Measurements from ENCODE around the gene MAP7D3.

DNA sequence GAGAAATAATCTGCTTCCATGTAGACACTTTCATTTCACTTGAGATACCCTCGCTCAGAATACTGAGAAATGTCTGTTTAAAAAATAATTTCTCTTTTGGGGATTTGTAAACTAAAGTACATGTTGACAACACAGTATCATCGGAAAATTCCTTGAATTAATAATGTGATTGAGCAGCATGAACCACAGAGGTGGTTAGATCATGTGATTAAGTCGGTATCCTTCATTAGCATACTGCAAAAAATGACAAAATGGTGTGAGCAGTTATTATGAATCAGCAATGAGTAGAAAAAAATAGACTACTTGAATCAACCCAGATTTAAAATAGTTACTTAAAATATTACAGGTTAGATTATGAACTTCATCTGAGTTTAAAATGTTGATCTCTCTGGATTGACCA lies 14.1 kb downstream of the MAP7D3 start:
- TF ChIP-seq, protein P1, sequence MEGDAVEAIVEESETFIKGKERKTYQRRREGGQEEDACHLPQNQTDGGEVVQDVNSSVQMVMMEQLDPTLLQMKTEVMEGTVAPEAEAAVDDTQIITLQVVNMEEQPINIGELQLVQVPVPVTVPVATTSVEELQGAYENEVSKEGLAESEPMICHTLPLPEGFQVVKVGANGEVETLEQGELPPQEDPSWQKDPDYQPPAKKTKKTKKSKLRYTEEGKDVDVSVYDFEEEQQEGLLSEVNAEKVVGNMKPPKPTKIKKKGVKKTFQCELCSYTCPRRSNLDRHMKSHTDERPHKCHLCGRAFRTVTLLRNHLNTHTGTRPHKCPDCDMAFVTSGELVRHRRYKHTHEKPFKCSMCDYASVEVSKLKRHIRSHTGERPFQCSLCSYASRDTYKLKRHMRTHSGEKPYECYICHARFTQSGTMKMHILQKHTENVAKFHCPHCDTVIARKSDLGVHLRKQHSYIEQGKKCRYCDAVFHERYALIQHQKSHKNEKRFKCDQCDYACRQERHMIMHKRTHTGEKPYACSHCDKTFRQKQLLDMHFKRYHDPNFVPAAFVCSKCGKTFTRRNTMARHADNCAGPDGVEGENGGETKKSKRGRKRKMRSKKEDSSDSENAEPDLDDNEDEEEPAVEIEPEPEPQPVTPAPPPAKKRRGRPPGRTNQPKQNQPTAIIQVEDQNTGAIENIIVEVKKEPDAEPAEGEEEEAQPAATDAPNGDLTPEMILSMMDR (IDR thresholded peaks at IDR 0.05 in 2 of 3, conservative IDR thresholded peaks at IDR 0.05 in 1 of 3; ENCODE audit: control insufficient read depth in 2 of 3, extremely low read depth in 1 of 3, insufficient read depth in 1 of 3, low read depth in 3 of 3, low read length in 3 of 3): no peak
- no peak for TF ChIP-seq TAF1 (IDR thresholded peaks at IDR 0.05; ENCODE audit: borderline replicate concordance, low read depth, low read length)
- TF ChIP-seq SUZ12 (IDR thresholded peaks at IDR 0.05; ENCODE audit: unreplicated experiment): no peak
- no peak for TF ChIP-seq BHLHE40 (IDR thresholded peaks at IDR 0.05; ENCODE audit: borderline replicate concordance in 1 of 2, low read depth in 2 of 2, low read length in 1 of 2)

All from GM12878 (cell line).